T-helper 1 cell (primary cell): Measurements from ENCODE around the gene DCP2.
"Not testable (repeated sequence)": the region's sequence is repeated elsewhere in the genome, so short reads cannot be mapped to it uniquely, and the experiment has no call there.

Experiments
- DNase-seq, 5 donors: peaks; one replicate each; pipeline ENCODE4 v3.0.0-alpha.2; 2012 to 2020
- total RNA-seq, 4 donors: gene quantifications; one replicate each; lab custom pipeline; 2026; lab: John Stamatoyannopoulos, UW

The DCP2 gene
- 115 to 174 (median 147) reads per million in 4 donors for total RNA-seq

DNA sequence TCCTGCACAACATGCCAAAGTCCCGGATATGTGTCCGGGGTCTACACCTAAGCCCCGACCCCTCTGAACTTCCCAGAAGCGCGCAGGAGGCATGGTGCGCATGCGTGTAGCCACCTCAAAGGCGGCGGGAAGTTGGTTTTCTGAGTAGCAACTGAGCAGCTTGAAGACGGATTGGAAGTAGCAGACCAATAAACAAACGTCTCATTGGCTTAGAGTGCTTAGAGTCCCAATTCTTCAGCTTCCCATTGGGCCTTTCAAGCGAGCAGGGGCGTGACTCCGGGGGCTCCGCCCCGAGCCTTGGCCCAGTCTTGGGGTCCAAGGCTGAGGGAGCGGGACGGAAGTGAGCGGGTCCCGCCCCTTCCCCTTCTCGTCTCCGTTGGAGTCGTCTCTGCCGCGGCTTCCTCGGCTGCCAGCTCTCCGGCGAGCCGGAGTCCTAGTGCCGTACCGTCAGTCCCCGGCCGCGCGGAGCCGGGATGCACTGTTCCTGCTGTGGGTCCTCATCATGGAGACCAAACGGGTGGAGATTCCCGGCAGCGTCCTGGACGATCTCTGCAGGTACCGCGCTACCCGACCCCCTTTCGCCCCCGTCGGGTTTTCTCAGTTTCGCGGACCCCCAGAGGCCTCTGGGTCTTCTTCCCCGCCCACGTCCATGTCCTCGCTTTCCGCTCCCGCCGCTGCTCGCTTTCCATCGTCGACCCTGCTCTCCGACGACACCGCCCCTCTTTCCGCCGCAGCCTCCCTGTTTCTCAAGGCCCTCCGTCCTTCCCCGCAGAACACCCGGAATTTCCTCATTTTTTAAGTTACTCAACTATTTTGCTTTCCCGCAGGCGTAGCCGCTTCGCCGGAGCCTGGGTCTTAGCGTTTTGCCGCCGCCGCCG is at the start of gene DCP2:
Gene DCP2, plus strand, starts transcription at position 367 of the 878 bp plus-strand sequence. Its CDS starts 136 bp downstream, at position 503.
- peak; percentile 88 to 100 (median 91) for DNase-seq

- DNase-seq = peak in 1 of 5 donors; percentile 69
Observed at GRCh38 chr5:112929336-112930081, 47.1 kb upstream of the DCP2 start.

DNA sequence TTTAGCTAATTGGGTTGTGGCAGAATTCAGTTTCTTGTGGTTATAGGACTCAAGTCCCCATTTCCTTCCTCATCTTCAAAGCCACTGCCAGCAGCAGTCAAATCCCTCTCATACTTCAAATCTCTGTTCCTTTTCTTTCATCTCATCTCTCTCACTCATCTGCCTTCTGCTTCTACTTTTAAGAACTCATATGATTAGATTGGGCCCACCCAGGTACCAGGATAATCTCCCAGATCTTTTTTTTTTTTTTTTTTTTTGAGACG is 46.6 kb upstream of the DCP2 start:
- peak in 2 of 5 donors; percentile 12 to 78 for DNase-seq

GRCh38 chr5:112931473-112931872 is 45.1 kb upstream of the DCP2 start:
- no peak for DNase-seq

- DNase-seq = no peak
Observed at GRCh38 chr5:112933105-112933504, 43.5 kb upstream of the DCP2 start.

GRCh38 chr5:112933651-112934365 is 42.8 kb upstream of the DCP2 start:
- no peak for DNase-seq

GRCh38 chr5:112934366-112934663 is 42.3 kb upstream of the DCP2 start:
- DNase-seq = no peak

- DNase-seq = no peak
Observed at GRCh38 chr5:112935675-112936074, 40.9 kb upstream of the DCP2 start.

GRCh38 chr5:112938286-112938685 is 38.3 kb upstream of the DCP2 start:
- no peak for DNase-seq

- no peak for DNase-seq
Observed at GRCh38 chr5:112940670-112941069, 35.9 kb upstream of the DCP2 start.

DNA sequence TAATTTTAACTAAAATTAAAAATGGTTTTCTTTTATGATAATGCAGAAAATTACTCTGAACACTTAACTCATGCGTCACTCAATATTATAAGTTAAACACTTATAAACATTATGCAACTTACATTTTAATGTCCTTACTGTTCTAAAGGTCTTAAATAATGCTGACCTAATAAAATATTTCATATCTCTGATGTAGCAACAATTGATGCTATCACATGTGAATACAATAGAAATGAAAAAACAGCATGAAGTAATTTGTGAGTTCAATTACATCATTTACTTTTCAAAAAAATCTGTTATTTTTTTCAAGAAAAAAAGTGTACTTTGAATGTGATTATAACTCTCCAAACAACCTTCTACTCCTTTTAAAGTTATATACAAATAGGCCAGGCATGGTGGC is 28.1 kb upstream of the DCP2 start:
- no peak for DNase-seq

GRCh38 chr5:112951124-112951702 is 25.4 kb upstream of the DCP2 start:
- DNase-seq = peak in 1 of 5 donors; percentile 64

DNA sequence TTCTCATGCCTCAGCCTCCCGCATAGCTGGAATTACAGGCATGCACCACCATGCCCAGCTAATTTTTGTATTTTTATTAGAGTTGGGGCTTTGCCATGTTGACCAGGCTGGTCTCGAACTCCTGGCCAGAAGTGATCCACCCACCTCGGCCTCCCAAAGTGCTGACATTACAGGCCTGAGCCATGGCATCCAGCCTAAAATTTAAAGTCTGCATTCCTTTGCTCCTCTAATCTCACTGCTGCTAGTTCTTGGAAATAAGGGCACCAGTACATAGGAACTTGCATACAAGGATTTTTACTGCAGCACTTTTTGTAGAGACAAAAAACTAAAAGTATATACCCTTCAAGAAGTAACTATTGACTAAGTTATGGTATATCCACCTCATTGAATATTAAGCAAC is 20.0 kb upstream of the DCP2 start:
- DNase-seq = no peak

- DNase-seq = no peak
Observed at GRCh38 chr5:112957036-112957808, 19.4 kb upstream of the DCP2 start.

GRCh38 chr5:112958093-112959088 is 18.2 kb upstream of the DCP2 start:
- peak in 1 of 5 donors; percentile 31 for DNase-seq

GRCh38 chr5:112959872-112960271 is 16.7 kb upstream of the DCP2 start:
- not testable (repeated sequence) for DNase-seq

GRCh38 chr5:112960315-112960714 is 16.3 kb upstream of the DCP2 start:
- no peak for DNase-seq

DNA sequence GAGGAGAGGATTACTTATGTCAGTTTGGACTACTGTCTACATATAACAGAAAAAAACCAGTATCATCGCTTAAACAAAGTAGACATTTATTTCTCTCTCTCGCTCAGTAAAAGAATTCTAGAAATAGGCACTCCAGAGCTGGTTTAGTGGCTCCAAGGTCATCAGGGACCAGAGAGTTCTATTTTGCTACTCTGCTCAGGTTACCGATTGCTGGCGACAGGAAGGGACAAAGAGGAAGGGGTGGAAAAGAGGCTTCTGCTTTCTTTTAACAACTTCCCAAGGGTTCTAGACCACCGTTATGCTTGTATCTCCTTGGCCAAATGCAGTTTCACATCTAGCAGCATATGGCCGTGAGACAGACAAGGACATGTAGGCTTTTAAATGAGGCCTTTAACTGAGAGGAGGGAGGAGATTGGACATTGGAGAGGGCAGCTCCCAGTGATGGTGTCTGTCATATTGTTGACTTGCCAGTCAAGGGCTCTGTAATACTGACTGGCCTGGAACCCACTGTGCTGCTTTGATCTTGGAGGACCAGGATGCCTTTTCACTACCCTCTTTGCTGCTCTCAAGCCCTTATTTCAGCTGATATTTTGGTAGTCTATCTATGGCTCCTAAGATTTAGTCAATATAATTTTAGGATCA is 15.6 kb upstream of the DCP2 start:
- no peak for DNase-seq

- not testable (repeated sequence) for DNase-seq
Observed at GRCh38 chr5:112963374-112963733, 13.2 kb upstream of the DCP2 start.

GRCh38 chr5:112965733-112966306 is 10.8 kb upstream of the DCP2 start:
- peak in 1 of 5 donors; percentile 52 for DNase-seq
